DMS114 treated with DMSO at 0.1 percent for 48 hours (cell line): Measurements from ENCODE around the gene SMAD6.

Experiments used
- DNase-seq: peaks from one replicate; lab custom pipeline; 2025; ENCODE audit not compliant: unreplicated experiment; lab: John Stamatoyannopoulos, UW

Gene SMAD6

DNA sequence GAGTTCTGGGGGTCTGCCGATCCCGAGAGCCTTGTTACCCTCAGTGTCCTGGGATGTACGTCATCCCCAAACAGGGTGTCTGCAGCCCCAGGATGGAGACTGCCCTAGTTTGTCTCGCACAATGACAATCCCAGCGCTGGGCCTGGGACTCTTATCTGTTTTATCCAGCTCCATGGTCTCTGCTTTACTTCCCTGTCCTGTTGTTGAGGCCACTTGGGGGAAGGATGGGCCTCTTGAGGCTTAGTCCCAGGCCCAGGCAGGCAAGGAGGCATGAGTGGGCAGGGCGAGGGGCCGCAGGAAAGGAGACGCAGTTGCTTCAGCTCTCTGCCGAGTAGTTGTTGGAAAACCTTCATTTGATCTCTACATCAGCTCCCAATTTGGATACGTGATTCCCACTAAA is 17.4 kb downstream of the SMAD6 start:
- DNase-seq, result no peak

DNA sequence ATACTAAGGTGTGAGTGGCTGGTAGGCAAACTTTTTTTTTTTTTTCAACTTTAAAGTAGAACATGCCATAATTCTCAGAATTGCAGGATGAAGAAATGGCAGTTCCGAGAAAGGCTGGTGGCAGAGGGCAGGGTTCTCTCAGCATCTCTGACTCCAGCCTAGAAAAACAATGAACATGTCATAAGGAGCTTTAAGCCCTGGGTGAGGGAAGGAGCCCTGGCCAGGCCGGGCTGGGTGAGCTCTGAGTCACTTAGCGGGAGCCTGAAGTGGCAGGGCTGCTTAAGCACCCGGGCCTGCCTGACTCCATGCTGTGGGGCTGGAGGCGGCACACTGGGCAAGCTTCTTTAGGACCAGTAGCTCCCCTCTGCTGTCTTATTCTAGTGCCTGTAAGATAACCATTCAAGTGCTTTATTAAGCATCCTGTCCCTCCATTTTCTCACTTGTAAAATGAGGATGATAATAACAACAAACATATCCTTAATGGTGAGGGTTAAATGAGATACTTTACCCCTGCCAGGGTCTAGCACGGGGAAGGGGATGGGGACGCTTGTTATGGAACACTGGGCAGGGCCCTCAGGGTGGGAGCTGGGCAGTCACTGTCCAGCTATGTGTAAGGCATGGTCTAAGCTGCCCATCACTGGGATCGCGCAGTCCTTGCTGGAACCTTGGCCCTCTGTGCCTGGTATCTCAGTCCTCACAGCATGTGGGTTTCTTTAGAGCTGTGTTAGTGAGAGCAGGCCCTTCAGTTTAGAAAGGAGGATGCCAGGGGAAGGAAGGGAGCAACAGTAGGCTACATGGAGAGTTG is 18.4 kb downstream of the SMAD6 start:
- no peak for DNase-seq

DNA sequence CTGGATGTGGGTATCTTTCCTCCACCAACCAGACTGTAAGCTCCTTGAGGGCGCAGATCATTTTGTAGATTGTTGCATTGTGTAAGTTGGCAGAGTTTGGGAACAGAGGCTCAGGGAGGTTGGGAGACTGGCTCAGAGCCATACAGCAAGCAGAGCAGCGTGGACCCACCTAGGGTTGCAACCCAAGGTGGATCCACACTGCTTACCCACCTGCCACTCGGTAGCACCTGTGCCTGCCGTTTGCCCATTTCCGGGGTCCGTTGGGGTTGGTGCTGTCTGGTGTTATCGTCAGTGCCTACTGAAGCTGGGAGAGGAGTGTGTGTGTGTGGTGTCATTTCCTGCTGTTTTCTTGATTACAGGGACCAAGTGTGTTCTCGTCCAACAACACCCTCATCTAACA is 19.0 kb downstream of the SMAD6 start:
- no peak for DNase-seq

DNA sequence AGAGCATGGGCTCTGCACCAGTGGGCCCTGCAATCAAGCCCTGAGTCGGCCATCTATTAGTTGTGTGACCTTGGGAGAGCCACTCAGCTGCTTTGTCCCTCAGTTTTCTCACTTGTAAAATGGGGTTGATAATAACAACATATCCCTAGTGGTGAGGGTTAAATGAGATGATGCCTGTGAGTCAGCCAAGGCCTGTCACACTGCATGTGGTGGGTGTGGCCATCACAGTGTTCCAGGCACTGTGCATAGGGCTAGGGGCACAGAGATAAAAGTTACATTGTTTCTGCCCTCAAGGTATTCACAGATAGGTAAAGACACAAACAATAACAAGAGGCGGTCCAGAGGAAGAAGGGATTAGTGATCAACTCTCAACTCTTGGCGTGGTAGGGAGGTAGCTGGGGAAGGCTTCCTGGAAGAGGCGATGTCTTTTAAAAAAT is 19.5 kb downstream of the SMAD6 start:
- no peak for DNase-seq

DNA sequence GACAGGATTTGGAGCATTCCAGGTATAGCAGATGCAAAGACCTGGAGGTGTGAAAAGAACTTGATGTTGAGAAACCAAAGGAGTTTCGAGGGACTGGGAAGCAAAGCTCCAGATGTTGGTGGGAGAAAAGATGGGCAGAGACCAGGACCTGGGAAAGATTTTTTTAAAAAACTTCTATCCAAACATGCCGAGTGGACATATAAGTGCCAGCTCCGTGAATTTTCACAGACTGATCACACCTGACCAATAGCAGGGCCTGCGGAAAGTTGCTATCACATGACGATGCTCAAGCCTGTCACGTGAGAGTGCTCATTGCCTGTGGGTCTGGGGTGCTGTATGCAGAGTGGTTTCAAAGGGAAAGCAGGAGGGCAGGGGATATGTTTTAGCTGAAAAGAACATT is 19.9 kb downstream of the SMAD6 start:
- no peak for DNase-seq

DNA sequence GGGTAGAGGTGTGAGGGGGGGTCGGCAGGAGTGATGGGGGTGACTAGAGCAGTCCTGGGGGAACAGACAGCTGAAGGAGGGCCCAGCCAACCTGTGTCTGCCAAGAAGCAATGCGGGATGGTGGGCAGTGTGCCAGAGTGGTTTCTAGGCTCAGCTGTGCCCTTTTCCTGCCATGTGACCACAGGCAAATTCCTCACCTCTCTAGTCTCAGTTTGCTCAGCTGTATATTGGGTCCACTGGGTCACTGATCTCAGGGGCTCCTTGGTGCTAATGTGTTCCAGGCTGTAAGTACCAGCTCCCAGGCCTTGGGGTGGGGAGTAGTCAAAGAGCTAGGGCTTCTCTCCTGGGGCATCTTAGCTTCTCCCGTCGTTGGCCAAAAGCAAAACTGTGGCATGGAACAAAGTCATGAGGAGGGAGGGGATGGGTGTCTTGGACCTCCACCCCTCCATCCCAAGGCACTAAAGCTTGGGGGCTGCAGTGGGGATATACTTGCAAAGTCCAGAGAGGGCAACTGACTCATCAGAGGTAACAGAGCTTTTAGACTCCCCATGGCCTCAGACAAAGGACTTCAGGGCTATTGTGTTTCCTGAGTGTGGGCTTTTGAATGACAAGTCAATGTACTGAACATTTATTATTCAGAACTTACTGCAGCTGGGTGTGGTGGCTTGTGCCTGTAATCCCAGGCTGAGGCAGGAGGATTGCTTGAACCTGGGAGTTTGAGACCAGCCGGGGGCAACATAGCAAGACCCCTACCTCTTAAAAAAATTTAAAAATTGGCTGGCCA is 20.9 kb downstream of the SMAD6 start:
- no peak for DNase-seq

DNA sequence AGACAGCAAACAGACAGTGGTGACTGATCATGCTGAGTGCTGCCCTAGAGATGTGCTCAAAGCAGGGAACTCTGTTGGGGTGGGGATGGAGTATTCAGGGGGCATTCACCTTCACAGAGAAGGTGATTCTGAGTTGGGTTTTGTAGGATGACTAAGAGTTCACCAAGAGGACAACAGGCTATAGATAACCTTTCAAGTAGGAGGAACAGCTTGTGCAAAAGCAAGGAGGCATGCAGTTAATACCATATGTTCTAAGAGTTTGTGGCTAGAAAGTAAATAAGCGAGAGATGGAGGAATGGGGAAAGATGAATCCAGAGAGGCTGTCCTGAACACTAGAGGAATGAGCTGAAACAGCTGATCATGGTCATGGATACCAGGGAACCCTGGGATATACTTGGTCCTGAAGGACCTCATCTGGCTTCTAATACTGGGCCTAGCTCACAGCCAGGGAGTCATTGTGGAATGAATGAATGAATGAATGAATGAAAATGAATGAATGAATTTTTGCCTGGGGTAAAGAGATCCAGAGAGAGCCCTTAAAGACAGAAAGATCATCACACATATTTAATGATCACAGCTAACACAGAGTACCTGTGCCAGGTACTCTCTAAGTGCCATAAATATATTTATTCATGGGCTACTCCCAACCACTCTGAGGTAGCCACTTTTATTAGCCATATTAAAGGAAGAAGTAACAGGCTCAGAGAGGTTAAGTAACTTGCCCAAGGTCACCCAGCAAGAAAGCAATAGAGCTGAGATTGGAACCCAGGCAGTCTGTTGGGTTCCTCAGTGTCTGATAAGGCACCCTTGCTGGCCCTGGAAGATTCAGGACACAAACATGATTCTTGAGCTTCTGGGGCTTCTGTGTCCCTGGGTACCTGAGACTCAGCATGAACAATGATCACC is 22.0 kb downstream of the SMAD6 start:
- no peak for DNase-seq

DNA sequence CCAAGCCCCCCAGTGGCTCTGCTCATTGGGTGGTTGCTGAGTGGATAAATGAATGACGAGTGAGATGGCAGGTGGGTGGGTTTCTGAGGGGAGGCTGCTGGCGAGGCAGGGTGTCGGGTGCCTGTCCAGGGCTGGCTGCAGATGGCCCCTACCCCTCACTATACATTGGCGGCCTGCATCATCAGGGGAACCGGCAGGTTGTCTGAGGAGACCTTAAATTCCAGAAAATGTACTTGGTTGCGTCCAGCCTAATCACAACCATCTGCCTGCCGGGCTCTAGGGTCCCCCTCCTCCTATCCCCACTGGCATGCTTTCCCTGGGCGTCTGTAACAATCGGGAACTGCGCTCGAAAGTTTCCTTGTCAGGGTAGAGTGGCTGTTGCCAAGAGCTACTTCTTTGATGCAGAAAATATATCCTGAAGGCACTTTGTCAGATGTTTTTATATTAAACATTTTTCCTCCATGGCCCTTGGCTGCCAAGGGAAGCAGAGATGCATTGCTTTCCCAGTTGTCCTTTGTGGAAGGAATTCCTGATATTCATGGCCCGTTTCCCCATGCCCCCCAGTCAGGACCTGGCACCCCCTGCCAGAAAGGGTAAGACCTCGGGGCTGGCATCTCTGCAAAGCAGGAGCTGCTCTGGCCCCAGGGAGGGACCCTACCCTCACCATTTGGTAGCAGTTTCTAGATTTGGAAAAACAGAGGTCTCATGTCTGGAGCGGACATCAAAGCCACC is 22.9 kb downstream of the SMAD6 start:
- no peak for DNase-seq

DNA sequence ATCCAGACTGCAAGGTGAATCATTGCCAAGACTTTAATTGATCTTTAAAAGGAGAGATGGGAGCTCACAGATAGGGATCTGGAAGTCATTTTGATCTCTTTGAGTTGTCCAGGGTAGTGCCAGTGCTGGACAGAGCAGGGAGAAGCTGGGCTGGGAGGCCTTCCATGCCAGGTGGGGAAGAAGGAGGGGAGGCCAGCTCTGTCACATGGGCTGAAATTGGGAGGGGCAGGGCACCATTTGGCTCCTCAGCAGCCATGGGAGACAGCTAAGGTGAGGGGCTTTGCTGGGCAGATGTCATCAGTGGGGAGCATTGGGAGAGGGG is 23.4 kb downstream of the SMAD6 start:
- DNase-seq, result no peak

DNA sequence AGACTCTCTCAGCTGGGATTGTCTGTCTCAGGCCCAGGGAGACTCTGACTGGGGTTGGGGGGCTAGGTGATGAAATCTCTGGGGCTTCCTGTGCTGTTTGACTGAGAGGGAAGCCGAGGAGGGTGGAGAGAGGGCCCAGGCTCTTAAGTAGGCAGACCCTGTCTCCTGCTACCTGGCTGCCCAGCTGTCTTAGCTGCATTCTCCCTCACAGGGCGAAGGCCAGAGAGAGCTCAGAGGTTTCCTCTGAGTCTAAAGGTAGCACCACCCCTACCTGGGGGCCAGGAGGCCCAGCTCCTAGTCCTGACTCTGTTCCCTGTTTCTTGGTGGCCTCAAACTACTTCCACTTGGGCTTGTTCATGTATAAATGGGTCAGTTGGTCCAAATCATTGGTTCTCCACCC is 24.4 kb downstream of the SMAD6 start:
- DNase-seq, result no peak

DNA sequence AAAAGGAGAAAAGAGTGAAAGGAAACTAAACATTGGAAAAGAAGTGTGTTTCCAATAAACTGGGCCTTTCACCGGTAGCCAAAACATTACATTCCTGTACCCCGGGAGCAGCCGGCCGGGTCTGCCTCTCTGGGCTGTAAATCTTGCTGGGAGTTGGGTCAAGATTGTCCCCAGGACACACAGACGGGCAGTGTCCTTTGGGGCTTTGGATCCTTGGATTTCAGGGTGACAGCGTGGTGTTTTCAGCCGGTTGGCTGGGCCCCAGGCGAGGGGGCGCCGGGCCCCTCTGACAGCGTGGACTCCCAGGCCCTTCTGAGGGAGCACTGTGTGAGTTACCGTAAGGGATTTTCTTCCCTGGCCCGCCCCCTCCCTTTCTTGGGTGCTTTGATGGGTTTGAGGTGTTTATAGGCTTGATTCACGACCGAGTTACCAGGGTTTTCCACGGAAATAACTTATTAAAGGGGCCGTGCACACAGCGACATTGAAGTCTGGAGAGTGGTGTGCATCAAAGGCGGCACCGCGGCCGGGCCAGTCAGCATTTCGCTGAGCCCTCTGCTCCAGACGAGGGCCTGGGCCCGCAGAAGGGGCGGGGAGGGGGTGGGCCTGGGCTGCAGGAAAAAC is 27.4 kb downstream of the SMAD6 start:
- DNase-seq, result no peak

DNA sequence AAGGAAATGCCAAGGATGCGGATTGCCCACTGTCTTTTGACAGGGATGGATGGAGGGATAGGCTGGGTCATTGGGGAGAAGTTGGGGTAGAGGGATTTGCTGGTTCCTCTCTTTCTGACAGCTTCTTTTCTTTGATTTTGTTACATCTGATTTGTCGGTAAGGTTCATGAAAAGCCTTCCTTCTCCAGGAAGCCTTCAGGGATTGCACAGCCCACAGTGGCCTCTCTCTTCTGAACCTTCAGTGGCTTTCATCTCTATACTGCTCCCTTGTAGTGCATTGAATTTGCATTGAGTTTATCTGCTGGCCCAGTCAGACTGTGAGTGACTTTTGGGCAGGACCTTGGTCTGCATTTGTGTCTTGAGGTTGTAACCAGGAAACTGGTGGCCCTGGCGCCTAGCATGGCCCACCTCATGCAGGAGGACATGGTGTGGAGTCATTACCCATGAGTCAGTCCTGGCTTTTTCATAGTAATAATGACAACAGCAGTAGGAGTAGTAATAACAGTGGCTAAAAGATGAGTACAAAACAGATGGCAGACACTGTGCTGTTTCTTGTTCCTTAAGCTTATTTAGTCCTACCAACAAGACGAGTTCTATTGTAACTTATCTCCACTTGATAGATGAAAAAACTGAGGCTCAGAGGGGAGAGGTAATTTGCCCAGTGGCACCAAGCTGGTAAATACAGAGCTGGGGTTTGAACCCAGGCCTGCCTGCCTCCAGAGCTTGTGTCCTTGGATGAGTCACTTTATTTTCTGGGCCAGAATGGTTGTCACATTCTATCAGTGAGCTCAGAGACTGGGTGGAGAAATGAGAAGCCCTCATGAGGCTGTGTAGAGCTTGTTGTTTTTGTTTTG is 28.4 kb downstream of the SMAD6 start:
- DNase-seq, result no peak

DNA sequence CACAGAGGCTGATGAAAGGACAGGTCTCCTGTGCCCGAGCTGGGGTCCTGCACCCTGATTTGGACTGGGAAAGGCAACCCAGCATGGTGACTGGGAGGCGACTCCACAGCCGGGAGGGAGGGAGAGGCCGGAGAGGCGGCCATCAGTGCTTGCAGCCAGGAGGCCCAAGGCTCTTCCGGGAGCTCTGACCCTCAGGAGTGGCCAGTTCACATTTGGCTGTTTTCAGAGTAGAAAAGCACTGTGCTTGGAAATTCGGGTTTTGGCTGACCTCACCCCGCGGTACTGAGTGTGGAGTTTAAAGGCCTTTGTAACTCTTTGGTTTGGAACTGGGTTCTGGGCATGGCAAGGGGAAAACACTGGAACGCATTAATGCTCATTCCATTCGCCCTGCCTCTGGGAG is 31.9 kb downstream of the SMAD6 start:
- no peak for DNase-seq

DNA sequence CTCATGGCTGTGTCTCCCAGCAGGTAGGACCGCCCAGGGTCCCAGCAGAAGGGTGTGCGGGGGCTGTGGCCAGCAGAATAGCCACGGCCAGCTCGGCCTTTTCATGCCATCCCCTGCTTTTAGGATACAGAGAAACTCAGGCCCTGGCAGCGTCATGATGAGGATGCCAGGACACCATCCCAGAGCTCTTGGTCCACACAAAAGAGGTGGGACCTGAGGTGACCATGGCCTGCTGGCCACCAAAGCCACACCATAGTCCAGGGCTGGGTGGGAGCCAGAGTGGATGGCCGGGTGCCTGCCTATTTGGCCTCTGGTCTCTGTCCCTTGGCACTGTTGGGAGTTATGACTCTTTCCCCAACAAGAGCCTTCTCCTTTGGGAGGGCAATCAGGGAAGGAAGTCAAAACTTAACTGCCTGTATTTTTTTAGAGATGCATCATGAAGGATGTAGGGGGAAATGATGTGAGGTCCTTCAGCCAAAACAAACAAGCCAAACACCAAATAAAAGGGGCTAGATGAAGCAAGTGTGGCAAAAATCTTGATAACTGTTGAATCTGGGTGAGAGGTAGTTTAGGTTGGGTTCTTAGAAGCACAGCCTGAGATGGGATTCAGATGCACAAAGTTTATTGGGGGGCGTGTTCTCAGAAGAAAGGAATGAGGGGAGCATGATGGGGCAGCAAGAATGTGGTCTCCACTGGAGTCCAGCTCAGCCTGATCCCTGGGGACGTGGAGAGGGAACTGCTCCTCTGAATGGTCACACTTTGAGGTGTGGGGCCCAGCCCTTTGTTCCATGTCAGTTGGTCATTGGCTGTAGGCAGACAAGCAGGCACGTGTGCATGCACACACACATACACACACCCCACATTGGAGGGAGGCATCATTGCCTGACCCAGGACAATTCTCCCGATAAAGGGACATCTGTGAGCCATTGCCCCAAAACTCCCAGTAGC is 33.2 kb downstream of the SMAD6 start:
- no peak for DNase-seq

DNA sequence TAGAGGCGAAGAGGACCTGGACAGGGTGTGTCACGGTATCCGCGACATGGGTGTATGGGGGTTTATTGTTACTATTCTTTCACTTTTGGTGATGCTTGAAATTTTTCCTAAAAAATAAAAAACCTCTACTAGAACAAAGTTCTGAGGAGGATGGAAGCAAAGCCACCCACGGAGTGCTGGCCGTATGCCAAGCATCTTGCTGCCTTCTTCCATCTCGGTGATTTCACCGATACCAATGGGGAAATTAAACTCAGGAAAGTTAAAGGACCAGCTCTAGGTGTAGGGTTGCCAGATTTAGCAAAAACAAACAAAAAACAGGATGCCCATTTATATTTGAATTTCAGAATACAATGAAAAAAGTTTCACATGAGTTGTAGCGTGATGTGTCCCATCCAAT is 33.9 kb downstream of the SMAD6 start:
- DNase-seq, result no peak

DNA sequence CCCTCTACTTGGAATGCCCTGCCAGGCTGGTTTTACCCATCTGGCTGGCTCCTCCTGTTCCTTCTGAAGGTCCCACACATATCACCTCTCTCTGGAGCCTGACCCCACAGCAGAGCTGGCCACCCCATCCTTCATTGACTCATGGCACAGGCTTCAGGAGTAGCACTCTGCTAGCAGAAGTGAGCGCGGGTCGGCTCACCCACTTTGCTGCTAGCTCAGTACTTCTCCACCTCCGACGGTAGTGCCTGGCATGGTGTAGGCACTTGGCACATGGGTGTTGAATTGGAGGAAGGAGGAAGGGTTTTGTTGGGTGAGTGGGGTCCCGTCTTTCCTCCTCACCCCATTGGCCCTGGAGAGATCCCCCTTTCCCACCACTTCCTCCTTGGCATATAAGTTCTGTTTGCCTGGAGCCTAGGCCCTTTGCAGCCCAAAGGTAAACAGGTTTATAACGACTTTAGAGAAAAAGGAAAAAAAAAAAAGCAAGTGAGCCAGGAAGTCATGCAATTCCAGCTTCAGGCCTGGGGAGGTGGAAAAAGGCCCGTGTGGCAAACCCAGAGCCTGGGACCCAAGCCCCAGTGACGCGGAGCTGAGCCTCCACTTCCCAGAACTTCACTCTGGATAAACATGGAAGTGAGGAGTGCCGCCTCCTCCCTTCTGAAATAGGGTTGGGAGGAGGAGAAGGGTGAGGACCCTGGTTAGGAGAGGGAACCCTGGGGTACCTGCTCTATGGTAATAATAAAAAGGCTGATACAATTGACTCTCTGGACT is 35.4 kb downstream of the SMAD6 start:
- no peak for DNase-seq

DNA sequence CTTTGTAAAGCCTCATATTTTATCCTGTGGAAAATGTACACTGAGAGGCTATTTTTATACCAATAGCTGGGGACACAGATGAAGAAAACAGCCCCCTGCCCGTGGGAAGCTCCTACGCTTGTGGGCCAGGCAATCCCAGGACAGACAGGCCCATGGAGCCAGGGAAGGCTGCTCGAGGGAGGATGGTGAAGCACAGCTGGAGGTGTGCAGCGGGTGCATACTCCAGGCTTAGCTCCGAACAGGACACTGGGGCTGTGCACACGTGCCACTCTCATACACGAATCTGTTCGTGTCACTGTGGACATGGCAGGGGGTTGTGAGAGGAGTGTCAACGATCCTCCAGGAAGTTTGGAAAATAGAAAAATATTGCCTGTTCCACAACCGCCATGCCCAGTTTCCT is 36.1 kb downstream of the SMAD6 start:
- no peak for DNase-seq

DNA sequence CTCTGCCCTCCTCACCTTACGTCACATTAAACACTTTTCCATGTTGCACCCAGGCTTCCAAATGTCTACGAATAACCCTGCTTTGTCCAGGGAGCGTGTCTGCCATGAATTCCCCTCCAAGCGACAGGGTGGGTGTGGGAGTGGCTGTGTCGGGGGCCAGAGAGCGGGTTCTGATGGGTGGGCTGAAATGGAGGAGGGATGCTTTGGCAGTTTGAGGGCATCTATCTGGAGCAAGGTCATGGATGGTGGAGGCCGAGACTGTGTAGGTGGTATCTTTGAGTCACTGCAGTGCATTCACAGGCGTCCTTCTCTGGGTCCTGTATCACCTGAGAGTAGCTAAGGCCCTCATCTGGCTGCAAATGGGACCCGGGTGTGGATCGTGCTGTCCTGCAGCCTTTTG is 36.6 kb downstream of the SMAD6 start:
- DNase-seq, result no peak
